HPDE6-E6E7 (cell line): Measurements from ENCODE around the gene KIAA1958.

Experiments
- DNase-seq: peaks from one replicate; pipeline ENCODE4 v3.0.0; 2011; ENCODE audit warnings: missing footprints; ENCODE audit errors: extremely low spot score

Gene KIAA1958

GRCh38 chr9:112486221-112487007, at the start of gene KIAA1958:
Gene KIAA1958 (plus strand): TSS chr9:112486827. CDS start chr9:112574081, 87,254 bp downstream.
- peak; percentile 69 for DNase-seq

DNA sequence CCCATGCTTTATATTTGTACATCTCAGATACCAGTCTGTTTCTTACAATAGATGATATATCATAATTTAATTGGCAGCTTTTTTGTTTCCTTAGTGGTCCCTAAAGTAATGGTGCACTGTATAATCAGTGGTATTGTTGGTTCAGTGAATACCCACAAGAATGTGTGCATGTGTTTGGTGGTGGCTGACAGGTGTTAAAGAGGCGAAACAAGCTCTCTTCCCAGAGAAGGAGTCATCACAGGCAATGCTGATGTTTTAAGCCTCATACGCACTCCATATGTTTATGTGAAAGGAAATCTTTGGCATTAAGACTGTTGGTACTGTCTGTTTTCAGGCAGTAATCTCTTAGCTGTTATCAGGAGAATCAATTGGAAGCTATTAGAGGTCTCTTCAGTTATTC, 49.2 kb upstream of the KIAA1958 start:
- no peak for DNase-seq

GRCh38 chr9:112439171-112439570, 47.5 kb upstream of the KIAA1958 start:
- DNase-seq, result no peak

GRCh38 chr9:112439825-112440224, 46.8 kb upstream of the KIAA1958 start:
- no peak for DNase-seq

GRCh38 chr9:112443200-112443599, 43.4 kb upstream of the KIAA1958 start:
- DNase-seq, result peak; percentile 11

DNA sequence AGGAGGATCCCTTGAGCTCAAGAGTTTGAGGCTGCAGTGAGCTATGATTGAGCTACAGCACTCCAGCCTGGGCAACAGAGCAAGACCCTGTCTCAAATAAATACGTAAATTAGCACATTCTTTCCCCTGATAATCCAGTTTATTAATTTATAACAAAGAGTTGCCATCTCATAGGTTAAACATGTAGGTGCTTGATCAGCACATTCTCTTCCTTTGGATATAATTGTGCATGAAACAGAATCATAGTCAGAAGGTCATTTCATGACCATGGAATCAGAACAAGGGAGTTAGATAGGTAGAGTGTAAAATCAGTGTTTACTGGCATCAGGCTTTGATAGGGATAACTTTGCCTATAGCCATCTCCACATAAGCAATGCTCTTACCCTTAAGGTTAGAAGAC, 43.0 kb upstream of the KIAA1958 start:
- DNase-seq, result no peak

DNA sequence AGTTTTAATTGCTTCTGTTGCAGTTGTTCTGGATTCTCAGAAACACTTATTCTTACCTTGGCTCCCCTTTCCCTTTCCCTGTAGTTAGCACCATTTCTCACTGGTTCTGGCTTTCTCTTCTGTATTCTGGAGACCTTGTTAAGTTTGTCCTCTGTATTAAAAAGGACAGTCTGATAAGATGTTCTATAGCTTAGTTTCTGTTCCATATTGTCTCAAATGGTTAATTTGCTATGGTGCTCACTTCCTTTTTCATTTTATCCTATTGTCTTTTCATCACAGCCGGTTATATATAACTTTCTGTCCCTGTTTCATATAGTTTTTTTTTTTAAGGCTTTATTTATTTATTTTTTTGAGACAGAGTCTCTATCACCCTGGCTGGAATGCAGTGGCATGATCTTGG, 41.4 kb upstream of the KIAA1958 start:
- DNase-seq, result no peak

DNA sequence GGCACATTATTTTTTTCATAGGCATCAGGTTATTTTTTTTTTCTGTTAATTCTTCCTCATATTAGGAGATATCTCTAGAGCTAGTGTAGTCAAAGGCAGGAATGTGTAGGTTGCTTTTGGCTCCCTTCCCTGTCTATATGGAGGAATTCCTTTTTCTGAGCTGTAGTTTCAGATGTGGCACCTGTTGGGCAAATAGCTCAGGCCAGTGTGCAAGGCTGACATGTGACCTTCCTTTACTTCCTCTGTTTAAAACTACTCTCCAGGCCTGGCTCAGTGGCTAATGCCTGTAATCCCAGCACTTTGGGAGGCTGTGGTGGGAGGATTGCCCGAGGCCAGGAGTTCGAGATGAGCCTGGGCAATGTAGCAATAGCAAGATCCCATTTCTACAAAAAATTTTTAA, 40.5 kb upstream of the KIAA1958 start:
- no peak for DNase-seq

GRCh38 chr9:112446526-112446925, 40.1 kb upstream of the KIAA1958 start:
- no peak for DNase-seq

DNA sequence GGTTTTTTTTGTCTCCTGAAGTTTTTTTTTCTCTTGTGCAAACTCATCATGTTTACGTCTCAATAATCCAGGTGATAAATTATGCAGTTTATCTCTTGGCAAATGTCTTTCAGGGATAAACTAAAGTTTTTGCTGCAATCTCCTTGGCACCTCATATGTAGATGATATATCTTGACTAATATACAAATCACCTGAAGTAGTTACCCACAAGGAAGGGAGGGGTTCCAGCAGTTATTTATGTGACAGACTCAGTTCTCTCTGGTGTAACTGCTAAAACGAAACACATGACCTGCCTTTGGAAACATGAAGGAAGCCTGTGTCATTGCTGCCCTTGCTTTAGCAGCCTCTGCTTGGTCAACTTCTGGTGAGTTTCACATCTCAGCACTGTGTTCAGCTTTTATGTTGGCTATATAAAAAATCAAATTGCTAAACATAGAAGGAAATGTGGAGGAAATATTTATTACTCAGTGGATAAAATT, 39.3 kb upstream of the KIAA1958 start:
- DNase-seq, result no peak

GRCh38 chr9:112462855-112463254, 23.8 kb upstream of the KIAA1958 start:
- no peak for DNase-seq

GRCh38 chr9:112465352-112465751, 21.3 kb upstream of the KIAA1958 start:
- no peak for DNase-seq

- no peak for DNase-seq
Measured at GRCh38 chr9:112472996-112473395, 13.6 kb upstream of the KIAA1958 start.

GRCh38 chr9:112473986-112474385, 12.6 kb upstream of the KIAA1958 start:
- DNase-seq, result no peak

- no peak for DNase-seq
Measured at GRCh38 chr9:112475318-112475717, 11.3 kb upstream of the KIAA1958 start.

DNA sequence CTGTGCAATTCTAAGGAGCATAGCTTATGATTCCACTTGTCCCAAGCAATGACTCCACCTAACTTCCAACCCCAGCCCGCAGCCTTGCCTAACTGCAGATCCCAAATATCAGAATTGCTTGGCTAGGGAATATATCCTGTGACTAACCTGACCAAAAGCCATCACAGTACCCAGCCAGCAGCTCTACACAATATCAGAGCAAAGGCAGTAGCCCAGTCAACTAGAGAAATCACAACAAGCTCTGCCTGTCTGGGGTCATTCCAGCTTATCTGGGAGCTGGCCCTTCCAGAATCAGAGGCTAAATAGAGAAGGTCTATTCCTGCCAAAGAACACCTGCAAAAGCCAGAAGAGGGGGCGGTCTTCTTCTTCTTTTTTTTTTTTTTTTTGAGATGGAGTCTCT, 9.3 kb upstream of the KIAA1958 start:
- DNase-seq, result no peak

DNA sequence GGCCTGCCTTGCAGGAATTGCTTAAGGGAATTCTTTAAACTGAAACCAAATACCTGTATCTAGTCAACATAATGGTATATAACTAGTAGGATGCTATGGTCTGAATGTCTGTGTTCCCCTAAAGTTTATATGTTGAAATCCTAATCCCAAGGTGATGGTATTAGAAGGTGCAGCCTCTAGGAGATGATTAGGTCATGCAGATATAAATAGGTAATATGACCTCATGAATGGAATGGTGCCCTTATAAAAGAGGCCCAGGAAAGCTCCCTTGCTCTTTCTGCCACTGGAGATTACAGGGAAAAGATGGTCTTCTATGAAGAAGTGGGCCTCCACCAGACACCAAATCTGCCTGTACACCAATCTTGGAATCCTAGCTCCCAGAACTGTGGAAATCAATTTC, 7.4 kb upstream of the KIAA1958 start:
- no peak for DNase-seq

- no peak for DNase-seq
Measured at GRCh38 chr9:112484607-112485006, 2.0 kb upstream of the KIAA1958 start.

DNA sequence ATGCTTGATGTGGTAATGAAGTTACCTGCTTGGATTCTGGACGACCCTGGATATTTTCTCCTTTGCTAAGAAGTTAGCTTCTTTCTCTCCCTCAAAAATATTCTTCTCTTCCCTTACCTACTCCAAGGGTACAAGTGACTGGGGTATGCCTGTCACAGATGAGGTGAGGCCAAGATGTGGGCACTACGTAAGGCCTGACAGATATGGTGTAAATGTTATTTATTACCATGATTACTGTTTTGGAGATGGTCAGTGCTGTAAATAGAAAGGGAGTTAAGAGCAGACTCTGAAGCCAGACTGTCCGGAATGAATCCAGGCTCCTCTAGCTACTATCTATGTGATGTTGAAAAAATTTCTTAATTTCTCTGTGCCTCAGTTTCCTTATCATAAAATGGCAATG, 1.1 kb upstream of the KIAA1958 start:
- DNase-seq, result no peak

DNA sequence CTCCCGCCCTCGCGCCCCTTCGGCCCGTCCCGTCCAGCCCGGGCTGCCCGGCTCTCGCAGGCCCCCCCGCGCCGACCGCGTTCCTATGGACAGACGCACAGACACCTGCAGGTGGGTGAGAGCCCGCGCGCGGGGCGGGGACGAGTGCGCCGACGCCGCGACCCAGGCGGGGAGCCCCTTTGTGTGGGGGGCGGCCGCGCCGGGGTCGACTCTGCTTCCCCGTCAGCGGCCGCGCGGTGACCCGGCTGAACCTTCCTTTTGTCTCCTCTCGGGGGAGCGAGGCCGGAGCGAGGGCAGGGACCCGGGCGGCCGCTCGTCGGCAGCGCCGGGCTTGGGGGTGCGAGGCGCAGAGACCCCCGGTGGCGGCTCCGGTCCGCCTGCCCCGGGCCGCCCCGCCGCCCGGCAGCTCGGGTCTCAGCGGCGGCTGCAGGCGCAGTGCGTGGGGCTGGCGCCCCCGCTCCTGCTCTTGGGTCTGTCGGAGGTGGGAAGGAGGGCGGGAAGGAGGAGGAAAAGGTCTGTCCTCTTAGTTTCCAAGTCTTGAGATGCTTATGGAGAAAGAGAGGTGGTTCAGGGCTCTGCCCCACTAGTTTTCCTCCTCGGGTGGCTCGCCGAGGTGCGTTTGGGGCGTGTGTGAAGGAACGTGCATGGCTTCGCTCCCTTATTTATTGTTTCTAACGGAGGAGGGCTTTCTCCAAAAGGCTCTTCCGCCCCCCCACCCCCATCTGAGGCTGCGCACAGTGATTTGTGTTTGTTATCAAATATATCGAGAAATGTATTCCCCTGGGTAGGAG, 576 bp downstream of the KIAA1958 start:
- peak; percentile 19 for DNase-seq

- DNase-seq, result no peak
Measured at GRCh38 chr9:112487799-112488340, 1.2 kb downstream of the KIAA1958 start.

GRCh38 chr9:112489039-112489546, 2.5 kb downstream of the KIAA1958 start:
- DNase-seq, result no peak
